ENCODE measurements around the gene ODAD3.
"Not testable (repeated sequence)": the region's sequence is repeated elsewhere in the genome, so short reads cannot be mapped to it uniquely, and the experiment has no call there.

The ODAD3 gene

GRCh38 chr19:11435057-11435832 is at the start of gene ODAD3, which contains the start of gene PRKCSH:
Gene ODAD3, minus strand, starts transcription at chr19:11435121. Its CDS starts 105 bp downstream, at chr19:11435016.
Gene PRKCSH, plus strand, starts transcription at chr19:11435635. Its CDS starts 483 bp downstream, at chr19:11436118.
- peak; percentile 99 for DNase-seq

- no peak for DNase-seq
Measured at GRCh38 chr19:11483366-11484111, 48.6 kb upstream of the ODAD3 start.

GRCh38 chr19:11482384-11483050 is 47.6 kb upstream of the ODAD3 start:
- DNase-seq: peak; percentile 73 to 81 (median 78)

GRCh38 chr19:11481534-11482383 is 46.8 kb upstream of the ODAD3 start:
- DNase-seq: peak in 2 of 4 experiments; percentile 53 to 64

- DNase-seq: no peak
Measured at GRCh38 chr19:11480715-11481533, 46.0 kb upstream of the ODAD3 start, which contains the start of gene ELAVL3. Gene ELAVL3, minus strand, starts transcription at chr19:11481046. Its CDS starts 438 bp downstream, at chr19:11480608.

GRCh38 chr19:11479898-11480714 is 45.2 kb upstream of the ODAD3 start:
- no peak for DNase-seq

GRCh38 chr19:11479090-11479897 is 44.4 kb upstream of the ODAD3 start:
- no peak for DNase-seq

- no peak for DNase-seq
Measured at GRCh38 chr19:11478167-11479089, 43.5 kb upstream of the ODAD3 start.

- DNase-seq: no peak
Measured at GRCh38 chr19:11475861-11476260, 40.9 kb upstream of the ODAD3 start.

- not testable (repeated sequence) for DNase-seq
Measured at GRCh38 chr19:11475343-11475742, 40.4 kb upstream of the ODAD3 start.

GRCh38 chr19:11473725-11474124 is 38.8 kb upstream of the ODAD3 start:
- DNase-seq: no peak

GRCh38 chr19:11468266-11468845 is 33.4 kb upstream of the ODAD3 start:
- not testable (repeated sequence) for DNase-seq

GRCh38 chr19:11465600-11465999 is 30.7 kb upstream of the ODAD3 start:
- DNase-seq: no peak

- DNase-seq: no peak
Measured at GRCh38 chr19:11464333-11465265, 29.7 kb upstream of the ODAD3 start.

GRCh38 chr19:11463391-11463790 is 28.5 kb upstream of the ODAD3 start:
- DNase-seq: no peak

- no peak for DNase-seq
Measured at GRCh38 chr19:11461453-11461852, 26.5 kb upstream of the ODAD3 start.

GRCh38 chr19:11460207-11460606 is 25.3 kb upstream of the ODAD3 start:
- no peak for DNase-seq

Data from activated CD4-positive, CD25-positive, alpha-beta regulatory T cell (primary cell).